SK-N-MC (cell line): Measurements from ENCODE around the gene ANXA3.

ENCODE experiments used
- DNase-seq: peaks from one replicate; pipeline ENCODE4 v3.0.0-alpha.2; 2011; ENCODE audit warnings: low read depth, low spot score
- H3K27ac ChIP-seq: fragments of 200-600 bp; sonication (generic); 2 replicates; pipeline ENCODE4 v1.5.1; 2016; ENCODE audit warnings: mixed run types
- H3K36me3 ChIP-seq: fragments of 200-600 bp; sonication (generic); 2 replicates; pipeline ENCODE4 v1.6.1; 2017; ENCODE audit warnings: antibody characterized with exemption, low read length, mixed read lengths; ENCODE audit not compliant: insufficient read depth
- H3K4me3 ChIP-seq: fragments of 200-600 bp; sonication (generic); 2 replicates; pipeline ENCODE4 v1.5.1; 2016
- H3K9ac ChIP-seq: fragments of 200-600 bp; sonication (generic); 2 replicates; pipeline ENCODE4 v1.8.0; 2017; ENCODE audit warnings: mixed run types, mixed read lengths; ENCODE audit not compliant: insufficient read length
- H3K9me3 ChIP-seq: fragments of 200-600 bp; sonication (generic); 2 replicates; pipeline ENCODE4 v1.6.1; 2017; ENCODE audit warnings: low read depth, mild to moderate bottlenecking, antibody characterized with exemption, low read length, moderate library complexity, mixed read lengths
- EZH2 ChIP-seq: fragments of 200-600 bp; sonication (generic); IDR thresholded peaks from one replicate; pipeline ENCODE4 v1.6.1; 2017; ENCODE audit warnings: antibody characterized with exemption
- FOXP2 ChIP-seq: optimal IDR thresholded peaks from 2 replicates; pipeline ENCODE3; 2011; ENCODE audit warnings: mild to moderate bottlenecking, moderate library complexity; ENCODE audit not compliant: insufficient read depth; ENCODE audit errors: extremely low read length, control extremely low read depth
- POLR2AphosphoS5 ChIP-seq: IDR thresholded peaks from 2 replicates; pipeline ENCODE4 v1.6.1; 2012; ENCODE audit warnings: mild to moderate bottlenecking, low read depth, low read length, borderline replicate concordance

Gene ANXA3

GRCh38 chr4:78562687-78563086 lies 11.1 kb downstream of the ANXA3 start:
- Histone ChIP-seq H3K27ac (no peak overlapping the region), H3K9me3 (no peaks in the 10 kb centered on the region), H3K9ac (no peak overlapping the region), H3K4me3 (no peak overlapping the region), H3K36me3 (no peaks in the 10 kb centered on the region)
- TF ChIP-seq POLR2AphosphoS5 (no peak), EZH2 (no peak)
- DNase-seq: no peak

GRCh38 chr4:78565971-78566372 lies 14.4 kb downstream of the ANXA3 start:
- DNase-seq: no peak

GRCh38 chr4:78566834-78567499 lies 15.4 kb downstream of the ANXA3 start:
- DNase-seq: no peak
- TF ChIP-seq FOXP2: no peak
- no peak for TF ChIP-seq EZH2
- no peak for TF ChIP-seq POLR2AphosphoS5
- H3K27ac ChIP-seq: no peak overlapping the region

More at GRCh38 chr4:78565971-78566372, 14.4 kb downstream of the ANXA3 start:
- H3K4me3 ChIP-seq: no peak overlapping the region
- H3K36me3 ChIP-seq: no peaks in the 10 kb centered on the region
- TF ChIP-seq EZH2 (no peak), POLR2AphosphoS5 (no peak), FOXP2 (no peak)
- no peak overlapping the region for H3K27ac ChIP-seq
- no peak overlapping the region for H3K9ac ChIP-seq
- no peaks in the 10 kb centered on the region for H3K9me3 ChIP-seq

GRCh38 chr4:78567500-78568060 lies 16.0 kb downstream of the ANXA3 start:
- Histone ChIP-seq H3K9me3 (no peaks in the 10 kb centered on the region), H3K9ac (no peak overlapping the region), H3K4me3 (no peak overlapping the region), H3K27ac (no peak overlapping the region), H3K36me3 (no peaks in the 10 kb centered on the region)
- TF ChIP-seq FOXP2 (no peak), POLR2AphosphoS5 (no peak), EZH2 (no peak)
- no peak for DNase-seq

More at GRCh38 chr4:78566834-78567499, 15.4 kb downstream of the ANXA3 start:
- no peak overlapping the region for H3K4me3 ChIP-seq
- no peak overlapping the region for H3K9ac ChIP-seq
- no peaks in the 10 kb centered on the region for H3K36me3 ChIP-seq
- H3K9me3 ChIP-seq: no peaks in the 10 kb centered on the region

- TF ChIP-seq FOXP2: no peak
- TF ChIP-seq EZH2: no peak
- TF ChIP-seq POLR2AphosphoS5: no peak
- no peak overlapping the region for H3K9ac ChIP-seq
These were observed 17.2 kb downstream of the ANXA3 start for GRCh38 chr4:78568640-78569305.

GRCh38 chr4:78569306-78569821 lies 17.8 kb downstream of the ANXA3 start:
- Histone ChIP-seq H3K9ac (no peak overlapping the region), H3K27ac (no peak overlapping the region), H3K4me3 (no peak overlapping the region), H3K36me3 (no peaks in the 10 kb centered on the region), H3K9me3 (no peaks in the 10 kb centered on the region)
- DNase-seq: no peak
- TF ChIP-seq EZH2 (no peak), FOXP2 (no peak), POLR2AphosphoS5 (no peak)

More at GRCh38 chr4:78568640-78569305, 17.2 kb downstream of the ANXA3 start:
- no peak overlapping the region for H3K4me3 ChIP-seq
- no peaks in the 10 kb centered on the region for H3K9me3 ChIP-seq
- H3K36me3 ChIP-seq: no peaks in the 10 kb centered on the region
- H3K27ac ChIP-seq: no peak overlapping the region
- DNase-seq: no peak

- no peaks in the 10 kb centered on the region for H3K9me3 ChIP-seq
- no peak for TF ChIP-seq POLR2AphosphoS5
- no peak for TF ChIP-seq FOXP2
- no peak for TF ChIP-seq EZH2
- no peak for DNase-seq
- H3K27ac ChIP-seq: no peak overlapping the region
- no peak overlapping the region for H3K4me3 ChIP-seq
- no peaks in the 10 kb centered on the region for H3K36me3 ChIP-seq
- H3K9ac ChIP-seq: no peak overlapping the region
These were observed 18.5 kb downstream of the ANXA3 start for GRCh38 chr4:78570117-78570516.

GRCh38 chr4:78571804-78572203 lies 20.2 kb downstream of the ANXA3 start:
- no peak overlapping the region for H3K4me3 ChIP-seq
- H3K9me3 ChIP-seq: no peaks in the 10 kb centered on the region
- no peak overlapping the region for H3K9ac ChIP-seq
- no peak overlapping the region for H3K27ac ChIP-seq
- TF ChIP-seq EZH2 (no peak), FOXP2 (no peak), POLR2AphosphoS5 (no peak)
- H3K36me3 ChIP-seq: no peaks in the 10 kb centered on the region
- no peak for DNase-seq
